ENCODE measurements around the gene BCL2L15.
A peak's percentile ranks its signal among the peaks of the same experiment; 100 is the strongest.

BCL2L15 gene

GRCh38 chr1:113904674-113905434 lies 17.5 kb upstream of the BCL2L15 start, which contains the start of the genes AP4B1 and DCLRE1B:
TSS of gene AP4B1 (minus strand) at chr1:113904799. CDS start at chr1:113904717, 82 bp downstream.
TSS of gene DCLRE1B (plus strand) at chr1:113905326. CDS start at chr1:113905587, 261 bp downstream.
- DNase-seq, result peak; percentile 100

GRCh38 chr1:113904293-113904673 lies 16.9 kb upstream of the BCL2L15 start:
- no peak for DNase-seq

GRCh38 chr1:113903501-113904292 lies 16.3 kb upstream of the BCL2L15 start:
- no peak for DNase-seq

- no peak for DNase-seq
These were observed 13.8 kb upstream of the BCL2L15 start for GRCh38 chr1:113901191-113901590.

- DNase-seq, result no peak
These were observed 11.7 kb upstream of the BCL2L15 start for GRCh38 chr1:113899111-113899510.

- DNase-seq, result no peak
These were observed 10.9 kb upstream of the BCL2L15 start for GRCh38 chr1:113898241-113898814.

GRCh38 chr1:113895961-113896360 lies 8.6 kb upstream of the BCL2L15 start:
- DNase-seq, result no peak

GRCh38 chr1:113895098-113895497 lies 7.7 kb upstream of the BCL2L15 start:
- no peak for DNase-seq

- no peak for DNase-seq
These were observed 5.9 kb upstream of the BCL2L15 start for GRCh38 chr1:113893267-113893666.

GRCh38 chr1:113891631-113892220 lies 4.3 kb upstream of the BCL2L15 start:
- DNase-seq, result no peak

- no peak for DNase-seq
These were observed 3.4 kb upstream of the BCL2L15 start for GRCh38 chr1:113890816-113891215.

GRCh38 chr1:113886417-113887401 lies 672 bp downstream of the BCL2L15 start:
- DNase-seq, result no peak

- DNase-seq, result no peak
These were observed 5.7 kb downstream of the BCL2L15 start for GRCh38 chr1:113881661-113882060.

- DNase-seq, result no peak
These were observed 7.7 kb downstream of the BCL2L15 start for GRCh38 chr1:113879739-113880038.

- no peak for DNase-seq
These were observed 11.2 kb downstream of the BCL2L15 start for GRCh38 chr1:113876176-113876575.

GRCh38 chr1:113875714-113876113 lies 11.7 kb downstream of the BCL2L15 start:
- DNase-seq, result no peak

- DNase-seq, result peak; percentile 21
These were observed 13.1 kb downstream of the BCL2L15 start for GRCh38 chr1:113874012-113874879.

- DNase-seq, result peak; percentile 24
These were observed 15.0 kb downstream of the BCL2L15 start for GRCh38 chr1:113872219-113872935.

GRCh38 chr1:113871597-113872113 lies 15.7 kb downstream of the BCL2L15 start, which contains the start of gene PTPN22:
TSS of gene PTPN22 (minus strand) at chr1:113871712.
- peak; percentile 78 for DNase-seq

- no peak for DNase-seq
These were observed 16.6 kb downstream of the BCL2L15 start for GRCh38 chr1:113870778-113871177.
